Measurements from ENCODE around the gene ATXN7L3.

The ATXN7L3 gene

GRCh38 chr17:44207743-44208142 is 8.1 kb upstream of the ATXN7L3 start:
- TF ChIP-seq ZFP30 (CRISPR knock-in tag; IDR thresholded peaks at IDR 0.05) (no peak), OSR1 (CRISPR knock-in tag; IDR thresholded peaks at IDR 0.05) (no peak), CSDC2 (CRISPR knock-in tag; IDR thresholded peaks at IDR 0.05) (no peak), CREB5 (CRISPR knock-in tag; IDR thresholded peaks at IDR 0.05; ENCODE audit: low read depth) (no peak), ZNF565 (CRISPR knock-in tag; conservative IDR thresholded peaks at IDR 0.05; ENCODE audit: low read depth) (no peak), SNAI2 (CRISPR knock-in tag; IDR thresholded peaks at IDR 0.05) (no peak), BACH2 (CRISPR knock-in tag; IDR thresholded peaks at IDR 0.05; ENCODE audit: borderline replicate concordance) (no peak), ZNF8 (CRISPR knock-in tag; IDR thresholded peaks at IDR 0.05) (no peak), PATZ1 (CRISPR knock-in tag; IDR thresholded peaks at IDR 0.05; ENCODE audit: borderline replicate concordance) (no peak), PPARA (CRISPR knock-in tag; IDR thresholded peaks at IDR 0.05; ENCODE audit: borderline replicate concordance) (no peak), ZC3H10 (CRISPR knock-in tag; IDR thresholded peaks at IDR 0.05) (no peak), TCF4 (CRISPR knock-in tag; IDR thresholded peaks at IDR 0.05; ENCODE audit: borderline replicate concordance) (no peak), ZFP3 (CRISPR knock-in tag; IDR thresholded peaks at IDR 0.05) (no peak), TSHZ2 (CRISPR knock-in tag; IDR thresholded peaks at IDR 0.05) (no peak), ARNTL (CRISPR knock-in tag; IDR thresholded peaks at IDR 0.05; ENCODE audit: borderline replicate concordance, low read depth) (no peak), POU6F1 (CRISPR knock-in tag; IDR thresholded peaks at IDR 0.05; ENCODE audit: borderline replicate concordance, low read depth) (no peak), CSRNP3 (CRISPR knock-in tag; IDR thresholded peaks at IDR 0.05) (no peak), ZNF70 (CRISPR knock-in tag; IDR thresholded peaks at IDR 0.05) (no peak)
- ATAC-seq, result no peak

- ATAC-seq, result no peak
- TF ChIP-seq SNAI2 (CRISPR knock-in tag; IDR thresholded peaks at IDR 0.05), result no peak
- no peak for TF ChIP-seq BACH2 (CRISPR knock-in tag; IDR thresholded peaks at IDR 0.05; ENCODE audit: borderline replicate concordance)
- TF ChIP-seq CSRNP3 (CRISPR knock-in tag; IDR thresholded peaks at IDR 0.05), result no peak
- no peak for TF ChIP-seq TCF4 (CRISPR knock-in tag; IDR thresholded peaks at IDR 0.05; ENCODE audit: borderline replicate concordance)
- TF ChIP-seq TOX (CRISPR knock-in tag; IDR thresholded peaks at IDR 0.05; ENCODE audit: borderline replicate concordance), result no peak
- no peak for TF ChIP-seq ESRRG (CRISPR knock-in tag; IDR thresholded peaks at IDR 0.05)
- no peak for TF ChIP-seq POU6F1 (CRISPR knock-in tag; IDR thresholded peaks at IDR 0.05; ENCODE audit: borderline replicate concordance, low read depth)
- no peak for TF ChIP-seq ZNF8 (CRISPR knock-in tag; IDR thresholded peaks at IDR 0.05)
- no peak for TF ChIP-seq PPARA (CRISPR knock-in tag; IDR thresholded peaks at IDR 0.05; ENCODE audit: borderline replicate concordance)
- TF ChIP-seq ZFP30 (CRISPR knock-in tag; IDR thresholded peaks at IDR 0.05), result no peak
- no peak for TF ChIP-seq RARB (CRISPR knock-in tag; IDR thresholded peaks at IDR 0.05)
- TF ChIP-seq ISL1 (CRISPR knock-in tag; IDR thresholded peaks at IDR 0.05), result no peak
Measured at GRCh38 chr17:44207319-44207718, 7.6 kb upstream of the ATXN7L3 start.
